Kidney (tissue), 14 donors: ENCODE data around the gene NGB. TPM values are rescaled to one million over a fixed set of nuclear protein-coding genes. Genes with fewer than 3 reads are reported as not detected.

Source experiments
- DNase-seq, 5 donors: peaks; one replicate each; pipeline ENCODE4 v3.0.0-alpha.2; 2013 to 2020
- FAIRE-seq: peaks from 2 replicates; lab custom pipeline; 2012; peaks lifted over from hg19 to GRCh38; lab: Jason Lieb, UNC
- H3K27ac ChIP-seq, 2 donors: one replicate each; pipeline ENCODE4 v1.7.0; 2013; ENCODE audit warnings: low read depth in 2 of 2, low read length in 2 of 2, inconsistent platforms in 1 of 2
- H3K27me3 ChIP-seq: one replicate; pipeline ENCODE4 v1.7.1; 2013; ENCODE audit warnings: low read length, inconsistent platforms; ENCODE audit not compliant: control insufficient read depth, insufficient read depth
- H3K36me3 ChIP-seq, 3 donors: one replicate each; pipeline versions ENCODE4 v1.7.0 to v1.7.1; 2013; ENCODE audit warnings: low read length in 3 of 3, control low read depth in 1 of 3, inconsistent platforms in 1 of 3; ENCODE audit not compliant: insufficient read depth in 3 of 3, control insufficient read depth in 2 of 3
- H3K4me1 ChIP-seq, 3 donors: one replicate each; pipeline versions ENCODE4 v1.7.0 to v1.7.1; 2013; ENCODE audit warnings: low read length in 3 of 3, inconsistent platforms in 1 of 3, low read depth in 1 of 3; ENCODE audit not compliant: control insufficient read depth in 2 of 3, insufficient read depth in 2 of 3
- H3K4me3 ChIP-seq, 3 donors: one replicate each; pipeline versions ENCODE4 v1.7.0 to v1.8.1; 2013; ENCODE audit warnings: low read length in 3 of 3, control low read depth in 1 of 3, inconsistent platforms in 1 of 3
- H3K9ac ChIP-seq, 3 donors: one replicate each; pipeline versions ENCODE4 v1.7.0 to v1.7.1; 2013; ENCODE audit warnings: low read length in 3 of 3, control low read depth in 1 of 3, inconsistent platforms in 1 of 3
- H3K9me3 ChIP-seq, 3 donors: one replicate each; pipeline versions ENCODE4 v1.7.0 to v1.7.1; 2013; ENCODE audit warnings: low read length in 3 of 3, control low read depth in 1 of 3, inconsistent platforms in 1 of 3; ENCODE audit not compliant: control insufficient read depth in 2 of 3, insufficient read depth in 1 of 3
- intact Hi-C: fragments of 100-400 bp; cut with DNase I; formaldehyde crosslinking; loops from one replicate; pipeline ENCODE4 v1.11.1; 2022
- polyA plus RNA-seq: library from polyadenylated mRNA; stranded (reverse); fragments of 350-450 nt; fragmentation: Illumina TruSeq; extraction: RNeasy Lipid Tissue Mini Kit (QIAGEN cat#74804); gene quantifications from one replicate; pipeline ENCODE4 v1.2.3, GENCODE V29; 2014; ENCODE audit warnings: low read depth, low replicate concordance; ENCODE audit not compliant: insufficient read depth
- total RNA-seq: library from RNA; stranded (reverse); fragmentation: NEBNext Ultra II Directional; extraction: Animal tissue kit (Norgen Biotek cat#: 25700); gene quantifications from one replicate; pipeline ENCODE4 v1.2.1, GENCODE V29; 2021
- TF ChIP-seq, protein P1 (sequence below): IDR thresholded peaks from 3 replicates; pipeline ENCODE4 v1.5.1; 2012; ENCODE audit warnings: mild to moderate bottlenecking, moderate library complexity, borderline replicate concordance; ENCODE audit not compliant: insufficient read depth; ENCODE audit errors: extremely low read depth
- donor health status: control.
- donor health status: control.
- donor health status: control.
- donor health status: control.
- donor health status: control.
- donor health status: DM: yes; HTN: yes; CAD: no.
- donor health status: Normal renal cell carcinoma (clear cell type).

The NGB gene
- total and polyA plus RNA-seq, 2 donors from 2014 or later = not detected

DNA sequence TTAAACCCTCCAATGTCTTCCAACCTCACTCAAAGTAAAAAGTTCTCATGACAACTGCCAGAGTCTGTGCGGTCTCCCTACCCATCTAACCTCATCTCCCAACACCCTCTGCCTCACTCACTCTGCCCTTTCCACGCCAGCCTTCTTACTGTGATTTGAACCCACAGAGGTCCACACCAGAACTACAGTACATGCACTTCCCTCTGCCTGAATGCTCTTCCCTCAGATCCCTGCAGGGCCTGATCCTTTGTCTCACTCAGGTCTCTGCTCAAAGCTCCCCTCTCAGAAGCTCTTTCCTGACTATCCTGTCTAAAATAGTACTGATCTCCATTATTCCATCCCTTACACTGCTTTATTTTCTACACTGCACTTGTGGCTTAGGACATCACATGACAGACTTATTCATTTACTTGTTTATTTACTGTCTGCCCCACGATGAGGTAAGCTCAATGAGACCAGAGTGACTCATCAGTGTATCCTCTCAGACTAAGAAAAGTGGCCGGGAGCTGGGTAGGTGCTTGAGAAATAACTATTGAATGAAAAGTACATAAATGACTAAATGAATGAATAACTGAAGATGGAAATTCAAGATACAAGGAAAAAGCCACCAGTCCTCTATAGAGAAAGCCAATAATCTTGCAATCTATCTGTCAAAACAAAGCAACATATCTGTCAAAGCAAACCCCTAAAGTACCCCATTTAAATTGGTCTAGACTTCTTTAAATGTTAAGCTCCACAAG lies 32.6 kb upstream of the NGB start:
- intact Hi-C loops = no loop called here
- Histone ChIP-seq H3K4me3 (no peak overlapping the region), H3K27me3 (no peaks in the 10 kb centered on the region), H3K27ac (no peak overlapping the region), H3K9me3 (no peaks in the 10 kb centered on the region), H3K9ac (no peak overlapping the region), H3K4me1 (peaks cover 0 to 2% (median 0%) of the 10 kb centered on the region in 3 donors), H3K36me3 (peaks cover 0 to 16% (median 13%) of the 10 kb centered on the region in 3 donors)
- TF ChIP-seq, protein P1, sequence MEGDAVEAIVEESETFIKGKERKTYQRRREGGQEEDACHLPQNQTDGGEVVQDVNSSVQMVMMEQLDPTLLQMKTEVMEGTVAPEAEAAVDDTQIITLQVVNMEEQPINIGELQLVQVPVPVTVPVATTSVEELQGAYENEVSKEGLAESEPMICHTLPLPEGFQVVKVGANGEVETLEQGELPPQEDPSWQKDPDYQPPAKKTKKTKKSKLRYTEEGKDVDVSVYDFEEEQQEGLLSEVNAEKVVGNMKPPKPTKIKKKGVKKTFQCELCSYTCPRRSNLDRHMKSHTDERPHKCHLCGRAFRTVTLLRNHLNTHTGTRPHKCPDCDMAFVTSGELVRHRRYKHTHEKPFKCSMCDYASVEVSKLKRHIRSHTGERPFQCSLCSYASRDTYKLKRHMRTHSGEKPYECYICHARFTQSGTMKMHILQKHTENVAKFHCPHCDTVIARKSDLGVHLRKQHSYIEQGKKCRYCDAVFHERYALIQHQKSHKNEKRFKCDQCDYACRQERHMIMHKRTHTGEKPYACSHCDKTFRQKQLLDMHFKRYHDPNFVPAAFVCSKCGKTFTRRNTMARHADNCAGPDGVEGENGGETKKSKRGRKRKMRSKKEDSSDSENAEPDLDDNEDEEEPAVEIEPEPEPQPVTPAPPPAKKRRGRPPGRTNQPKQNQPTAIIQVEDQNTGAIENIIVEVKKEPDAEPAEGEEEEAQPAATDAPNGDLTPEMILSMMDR = no peak
- FAIRE-seq = no peak
- no peak for DNase-seq

DNA sequence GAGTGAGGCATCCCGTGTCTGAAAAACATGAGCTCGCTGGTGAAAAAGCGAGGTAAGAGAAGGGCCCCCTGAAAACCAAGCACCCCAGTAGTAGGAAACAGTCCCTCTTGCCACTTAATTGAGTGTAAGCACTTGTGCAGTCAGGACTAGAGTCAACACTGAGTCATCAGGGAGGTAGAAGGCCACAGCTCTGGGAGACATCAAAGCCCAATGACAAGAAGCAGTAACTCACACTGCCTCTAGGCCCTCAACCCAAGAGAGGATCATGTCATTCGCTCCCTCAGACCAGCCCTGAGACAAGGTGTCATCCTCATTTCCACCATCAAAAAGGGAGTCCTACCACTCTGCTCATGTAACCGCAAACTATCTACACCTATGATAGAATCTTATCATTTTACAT lies 31.9 kb upstream of the NGB start:
- Histone ChIP-seq H3K4me1 (peaks cover 0 to 2% (median 0%) of the 10 kb centered on the region in 3 donors), H3K9ac (no peak overlapping the region), H3K27ac (no peak overlapping the region), H3K4me3 (no peak overlapping the region), H3K9me3 (no peaks in the 10 kb centered on the region), H3K36me3 (peaks cover 2 to 22% (median 18%) of the 10 kb centered on the region in 3 donors), H3K27me3 (no peaks in the 10 kb centered on the region)
- TF ChIP-seq, protein P1 = no peak
- intact Hi-C loops = no loop called here
- DNase-seq = no peak
- no peak for FAIRE-seq

DNA sequence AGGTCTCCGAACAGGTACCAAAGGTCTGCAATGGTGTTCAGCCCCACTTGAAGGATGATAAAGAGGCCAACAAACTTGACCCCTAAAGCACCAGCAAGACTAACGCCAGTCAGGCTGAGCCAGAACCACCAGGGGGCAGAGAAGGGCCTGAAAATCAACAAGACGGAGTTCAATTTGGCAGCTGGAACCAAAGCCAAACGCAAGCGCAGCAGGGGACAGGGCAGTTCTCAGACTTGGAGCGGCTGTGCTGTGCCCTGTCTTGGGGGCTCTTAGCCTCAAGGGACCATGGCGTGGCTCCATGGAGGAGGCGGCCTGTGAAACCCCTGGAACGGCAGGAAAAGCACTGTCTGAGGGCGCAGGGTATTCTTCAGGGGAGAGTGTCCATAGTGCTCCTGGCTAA lies 30.1 kb upstream of the NGB start:
- TF ChIP-seq, protein P1 = peak; percentile 73
- peaks cover 2 to 24% (median 21%) of the 10 kb centered on the region in 3 donors for H3K36me3 ChIP-seq
- DNase-seq (peak; percentile 74 to 93 (median 82)), FAIRE-seq (no peak)
- H3K27ac ChIP-seq = no peak overlapping the region
- H3K4me1 ChIP-seq = peaks cover 0 to 2% (median 0%) of the 10 kb centered on the region in 3 donors
- H3K9me3 ChIP-seq = no peaks in the 10 kb centered on the region
- intact Hi-C loops = no loop called here
- H3K27me3 ChIP-seq = no peaks in the 10 kb centered on the region
- no peak overlapping the region for H3K9ac ChIP-seq
- H3K4me3 ChIP-seq = no peak overlapping the region

DNA sequence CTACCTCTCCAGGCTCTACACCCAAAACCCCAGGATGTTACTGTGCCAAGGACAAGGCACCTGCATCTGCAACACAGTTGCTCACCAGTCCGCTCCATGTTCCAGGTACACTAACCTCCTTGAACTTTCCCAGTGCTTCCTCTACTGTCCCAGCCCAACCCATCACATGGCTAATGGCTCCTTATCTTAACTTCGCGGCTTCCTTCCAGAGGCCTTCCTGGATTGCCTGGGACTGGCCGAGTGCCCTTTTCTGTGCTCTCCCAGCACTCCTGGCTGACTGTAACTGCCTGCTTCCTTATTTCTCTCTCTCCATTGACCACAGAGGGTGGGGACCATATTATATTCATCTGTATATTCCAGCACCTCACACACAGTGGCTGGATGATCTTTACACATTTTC lies 28.8 kb upstream of the NGB start:
- Histone ChIP-seq H3K4me1 (peaks cover 0 to 2% (median 0%) of the 10 kb centered on the region in 3 donors), H3K36me3 (peaks cover 5 to 23% (median 21%) of the 10 kb centered on the region in 3 donors), H3K27me3 (no peaks in the 10 kb centered on the region), H3K4me3 (no peak overlapping the region), H3K27ac (no peak overlapping the region), H3K9me3 (no peaks in the 10 kb centered on the region), H3K9ac (no peak overlapping the region)
- TF ChIP-seq, protein P1 = no peak
- DNase-seq (no peak), FAIRE-seq (no peak)
- intact Hi-C loops = no loop called here
